AG04450 (cell line): ENCODE results near the gene XRN1. TPM values are rescaled to one million over a fixed set of nuclear protein-coding genes. Genes with fewer than 3 reads are reported as not detected.
"Not testable (repeated sequence)": the region's sequence is repeated elsewhere in the genome, so short reads cannot be mapped to it uniquely, and the experiment has no call there.

Experiments used
- CTCF ChIA-PET: fragments of 300-600, 350-600 bp; formaldehyde crosslinking; extraction: SDS; loops from one replicate; lab custom pipeline; 2022; ENCODE audit warnings: antibody characterized with exemption, inconsistent platforms; lab: Charles Lee
- POLR2A ChIA-PET: fragments of 350-600 bp; formaldehyde crosslinking; extraction: SDS; loops from one replicate; lab custom pipeline; 2021; ENCODE audit warnings: antibody characterized with exemption, inconsistent platforms; lab: Yijun Ruan, JAX
- DNase-seq: peaks from one replicate; pipeline ENCODE4 v3.0.0-alpha.2; 2011; ENCODE audit warnings: low read depth, low spot score
- H3K27ac ChIP-seq: one replicate; pipeline ENCODE4 v1.5.1; 2012; ENCODE audit warnings: low read depth, low read length, control low read depth
- H3K27me3 ChIP-seq: one replicate; pipeline ENCODE4 v1.6.0; 2012; ENCODE audit warnings: low read length; ENCODE audit not compliant: control insufficient read depth, insufficient read depth
- H3K4me3 ChIP-seq: 2 replicates; pipeline ENCODE4 v1.5.1; 2011; ENCODE audit warnings: mild to moderate bottlenecking, low read depth, low read length, control low read depth
- H3K9me3 ChIP-seq: 2 replicates; pipeline ENCODE4 v1.5.1; 2012; ENCODE audit warnings: low read length; ENCODE audit not compliant: control insufficient read depth, insufficient read depth
- CTCF ChIP-seq: IDR thresholded peaks from 2 replicates; pipeline ENCODE4 v1.5.1; 2011; ENCODE audit warnings: low read depth, low read length, control low read depth, inconsistent platforms
- polyA plus RNA-seq: library from polyadenylated mRNA; depleted of rRNA; stranded (reverse); fragments of >200 nt; gene quantifications from 2 replicates; pipeline ENCODE4 v1.2.3, GENCODE V29; 2011

The XRN1 gene
- polyA plus RNA-seq, 1 experiment: 36.9 TPM

- ChIA-PET POLR2A (no interaction called here), CTCF (no interaction called here)
- no peaks in the 10 kb centered on the region for H3K27me3 ChIP-seq
- TF ChIP-seq CTCF: no peak
- H3K4me3 ChIP-seq: no peak overlapping the region
- no peak for DNase-seq
- no peaks in the 10 kb centered on the region for H3K9me3 ChIP-seq
- no peak overlapping the region for H3K27ac ChIP-seq
These were observed 28.8 kb downstream of the XRN1 start for GRCh38 chr3:142418926-142419592.

DNA sequence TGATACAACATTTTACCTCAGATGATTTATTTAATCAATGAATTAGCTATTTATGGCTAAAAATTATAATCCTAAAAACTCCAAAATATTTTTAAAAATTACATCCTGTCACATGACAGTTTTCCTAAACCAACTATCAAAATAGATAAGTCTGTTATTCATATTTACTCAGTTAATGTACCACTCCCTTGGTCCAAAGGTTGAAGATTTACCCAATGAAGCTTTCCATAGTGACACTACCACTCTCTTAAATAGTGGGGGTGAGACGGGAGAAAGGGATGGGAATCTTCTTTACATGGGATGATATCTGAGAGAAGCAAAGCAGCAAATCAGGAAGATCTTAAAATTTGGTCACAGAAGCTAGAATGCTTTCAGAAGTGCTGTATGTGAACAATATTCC is 30.5 kb downstream of the XRN1 start:
- H3K4me3 ChIP-seq: no peak overlapping the region
- H3K27me3 ChIP-seq: no peaks in the 10 kb centered on the region
- no peak for TF ChIP-seq CTCF
- no peak overlapping the region for H3K27ac ChIP-seq
- ChIA-PET POLR2A (no interaction called here), CTCF (no interaction called here)
- H3K9me3 ChIP-seq: no peaks in the 10 kb centered on the region
- DNase-seq: no peak

GRCh38 chr3:142400537-142400936 is 47.3 kb downstream of the XRN1 start:
- DNase-seq, H3K27ac ChIP-seq, POLR2A ChIA-PET, H3K4me3 ChIP-seq, H3K27me3 ChIP-seq, H3K9me3 ChIP-seq, CTCF ChIA-PET: not testable (repeated sequence)

GRCh38 chr3:142394921-142395622 is 52.8 kb downstream of the XRN1 start:
- Histone ChIP-seq H3K27me3 (no peaks in the 10 kb centered on the region), H3K27ac (no peak overlapping the region), H3K4me3 (no peak overlapping the region), H3K9me3 (no peaks in the 10 kb centered on the region)
- no peak for TF ChIP-seq CTCF
- CTCF ChIA-PET: interaction anchor here (1.1 kb wide), 1 partner anchor 15 kb away, joined by 3 read pairs; no protein-coding TSS in a partner anchor
- no peak for DNase-seq
- POLR2A ChIA-PET: no interaction called here

- no peak for TF ChIP-seq CTCF
- DNase-seq: no peak
- POLR2A ChIA-PET: no interaction called here
- CTCF ChIA-PET: no interaction called here
- no peak overlapping the region for H3K27ac ChIP-seq
- H3K9me3 ChIP-seq: no peaks in the 10 kb centered on the region
- no peak overlapping the region for H3K4me3 ChIP-seq
- H3K27me3 ChIP-seq: no peaks in the 10 kb centered on the region
These were observed 62.8 kb downstream of the XRN1 start for GRCh38 chr3:142385078-142385477.
